NB4 (cell line): ENCODE results near the gene PHF2.

ENCODE experiments used
- DNase-seq: peaks from one replicate; pipeline ENCODE4 v3.0.0; 2010; ENCODE audit warnings: low read depth
- H3K4me3 ChIP-seq: one replicate; pipeline ENCODE4 v1.5.1; 2011; ENCODE audit warnings: mild to moderate bottlenecking, low read depth, low read length, moderate library complexity
- CTCF ChIP-seq: IDR thresholded peaks from one replicate; pipeline ENCODE4 v1.5.1; 2012; ENCODE audit warnings: low read depth, low read length
- MAX ChIP-seq: IDR thresholded peaks from 2 replicates; pipeline ENCODE4 v1.6.1; 2011; ENCODE audit warnings: low read depth, low read length
- MYC ChIP-seq: IDR thresholded peaks from 2 replicates; pipeline ENCODE4 v1.6.1; 2011; ENCODE audit warnings: low read depth, low read length
- POLR2A ChIP-seq: IDR thresholded peaks from 2 replicates; pipeline ENCODE4 v1.6.1; 2011; ENCODE audit warnings: mild to moderate bottlenecking; ENCODE audit not compliant: insufficient read length; ENCODE audit errors: extremely low read depth

Gene PHF2

GRCh38 chr9:93569621-93570174, 6.7 kb upstream of the PHF2 start:
- TF ChIP-seq MYC (no peak), POLR2A (no peak), CTCF (no peak), MAX (no peak)
- H3K4me3 ChIP-seq, result no peak overlapping the region
- DNase-seq, result peak; percentile 35

- TF ChIP-seq POLR2A (no peak), CTCF (no peak), MYC (no peak), MAX (no peak)
- DNase-seq, result no peak
- no peak overlapping the region for H3K4me3 ChIP-seq
Measured at GRCh38 chr9:93572221-93572620, 4.2 kb upstream of the PHF2 start.

- TF ChIP-seq CTCF (no peak), MYC (no peak), MAX (no peak), POLR2A (no peak)
- no peak for DNase-seq
Measured at GRCh38 chr9:93572636-93573515, 3.5 kb upstream of the PHF2 start.

GRCh38 chr9:93573516-93573828, 2.9 kb upstream of the PHF2 start:
- no peak for DNase-seq
- no peak overlapping the region for H3K4me3 ChIP-seq
- TF ChIP-seq MYC (no peak), CTCF (no peak), MAX (no peak), POLR2A (no peak)

More at GRCh38 chr9:93572636-93573515, 3.5 kb upstream of the PHF2 start:
- no peak overlapping the region for H3K4me3 ChIP-seq

GRCh38 chr9:93574091-93574899, 2.1 kb upstream of the PHF2 start:
- no peak overlapping the region for H3K4me3 ChIP-seq
- DNase-seq, result no peak
- no peak for TF ChIP-seq MYC
- TF ChIP-seq POLR2A, result no peak
- no peak for TF ChIP-seq MAX
- no peak for TF ChIP-seq CTCF
